ENCODE data around the gene VPS33B.

DNA sequence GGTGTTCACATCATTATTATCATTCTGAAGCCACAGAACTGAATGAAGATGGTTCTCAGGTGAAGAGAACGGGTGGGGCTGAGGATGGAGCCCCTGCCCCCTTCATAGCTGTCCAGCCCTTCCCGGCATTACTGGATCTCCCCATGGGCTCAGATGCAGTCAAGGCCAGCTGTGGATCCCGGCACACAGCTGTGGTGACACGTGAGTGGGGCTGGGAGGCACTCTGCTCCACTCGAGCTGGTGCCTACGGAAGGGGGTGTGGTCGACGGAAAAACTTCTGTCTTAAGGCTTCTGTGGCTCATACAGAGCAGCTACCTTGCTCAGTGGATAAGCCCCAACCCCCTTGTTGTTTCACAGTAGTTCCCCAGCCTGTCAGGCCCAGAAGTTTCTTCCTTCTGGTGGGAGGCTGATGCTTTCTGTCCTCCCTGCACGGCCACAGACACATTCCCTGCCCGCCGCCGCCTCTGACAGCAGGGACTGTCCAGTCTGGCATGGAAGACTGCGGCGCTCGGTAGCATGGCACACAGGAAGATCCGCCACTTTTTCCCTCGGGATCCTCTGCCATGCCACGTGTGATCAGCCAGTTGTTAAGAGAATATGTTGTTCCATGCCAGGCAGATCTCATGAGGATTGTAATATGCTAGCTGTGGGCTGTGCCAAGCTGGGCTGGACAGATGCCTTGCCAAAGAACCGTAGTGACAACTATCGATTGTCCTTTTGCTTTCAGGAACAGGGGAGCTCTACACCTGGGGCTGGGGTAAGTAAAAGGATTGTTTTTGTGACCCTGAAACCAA, 61.9 kb downstream of the VPS33B start:
- no peak for TF ChIP-seq POLR2AphosphoS5 (IDR thresholded peaks at IDR 0.05; ENCODE audit: low read depth, low read length)
- TF ChIP-seq, protein P1, sequence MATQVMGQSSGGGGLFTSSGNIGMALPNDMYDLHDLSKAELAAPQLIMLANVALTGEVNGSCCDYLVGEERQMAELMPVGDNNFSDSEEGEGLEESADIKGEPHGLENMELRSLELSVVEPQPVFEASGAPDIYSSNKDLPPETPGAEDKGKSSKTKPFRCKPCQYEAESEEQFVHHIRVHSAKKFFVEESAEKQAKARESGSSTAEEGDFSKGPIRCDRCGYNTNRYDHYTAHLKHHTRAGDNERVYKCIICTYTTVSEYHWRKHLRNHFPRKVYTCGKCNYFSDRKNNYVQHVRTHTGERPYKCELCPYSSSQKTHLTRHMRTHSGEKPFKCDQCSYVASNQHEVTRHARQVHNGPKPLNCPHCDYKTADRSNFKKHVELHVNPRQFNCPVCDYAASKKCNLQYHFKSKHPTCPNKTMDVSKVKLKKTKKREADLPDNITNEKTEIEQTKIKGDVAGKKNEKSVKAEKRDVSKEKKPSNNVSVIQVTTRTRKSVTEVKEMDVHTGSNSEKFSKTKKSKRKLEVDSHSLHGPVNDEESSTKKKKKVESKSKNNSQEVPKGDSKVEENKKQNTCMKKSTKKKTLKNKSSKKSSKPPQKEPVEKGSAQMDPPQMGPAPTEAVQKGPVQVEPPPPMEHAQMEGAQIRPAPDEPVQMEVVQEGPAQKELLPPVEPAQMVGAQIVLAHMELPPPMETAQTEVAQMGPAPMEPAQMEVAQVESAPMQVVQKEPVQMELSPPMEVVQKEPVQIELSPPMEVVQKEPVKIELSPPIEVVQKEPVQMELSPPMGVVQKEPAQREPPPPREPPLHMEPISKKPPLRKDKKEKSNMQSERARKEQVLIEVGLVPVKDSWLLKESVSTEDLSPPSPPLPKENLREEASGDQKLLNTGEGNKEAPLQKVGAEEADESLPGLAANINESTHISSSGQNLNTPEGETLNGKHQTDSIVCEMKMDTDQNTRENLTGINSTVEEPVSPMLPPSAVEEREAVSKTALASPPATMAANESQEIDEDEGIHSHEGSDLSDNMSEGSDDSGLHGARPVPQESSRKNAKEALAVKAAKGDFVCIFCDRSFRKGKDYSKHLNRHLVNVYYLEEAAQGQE (IDR thresholded peaks at IDR 0.05; ENCODE audit: insufficient read depth in 1 of 2, low read depth in 2 of 2, low read length in 2 of 2) = no peak
